AG04449 (cell line): ENCODE data around the gene PHF5A.

Experiments used
- CTCF ChIA-PET: fragments of 350-600 bp; formaldehyde crosslinking; extraction: SDS; loops from one replicate; lab custom pipeline; 2021; ENCODE audit warnings: antibody characterized with exemption; lab: Yijun Ruan, JAX
- POLR2A ChIA-PET: fragments of 400-600, 350-600 bp; formaldehyde crosslinking; extraction: SDS; loops from one replicate; lab custom pipeline; 2020; ENCODE audit warnings: antibody characterized with exemption, inconsistent platforms; lab: Yijun Ruan, JAX
- DNase-seq: peaks from one replicate; pipeline ENCODE4 v3.0.0-alpha.2; 2010; ENCODE audit warnings: low read depth, low spot score
- H3K4me3 ChIP-seq: 2 replicates; pipeline ENCODE4 v1.5.1; 2011; ENCODE audit warnings: low read depth, mild to moderate bottlenecking, control low read depth, low read length
- CTCF ChIP-seq: IDR thresholded peaks from one replicate; pipeline ENCODE4 v1.5.1; 2011; ENCODE audit warnings: mild to moderate bottlenecking, moderate library complexity, low read length, control low read depth, inconsistent platforms; ENCODE audit not compliant: insufficient read depth; ENCODE audit errors: missing control alignments

The PHF5A gene

DNA sequence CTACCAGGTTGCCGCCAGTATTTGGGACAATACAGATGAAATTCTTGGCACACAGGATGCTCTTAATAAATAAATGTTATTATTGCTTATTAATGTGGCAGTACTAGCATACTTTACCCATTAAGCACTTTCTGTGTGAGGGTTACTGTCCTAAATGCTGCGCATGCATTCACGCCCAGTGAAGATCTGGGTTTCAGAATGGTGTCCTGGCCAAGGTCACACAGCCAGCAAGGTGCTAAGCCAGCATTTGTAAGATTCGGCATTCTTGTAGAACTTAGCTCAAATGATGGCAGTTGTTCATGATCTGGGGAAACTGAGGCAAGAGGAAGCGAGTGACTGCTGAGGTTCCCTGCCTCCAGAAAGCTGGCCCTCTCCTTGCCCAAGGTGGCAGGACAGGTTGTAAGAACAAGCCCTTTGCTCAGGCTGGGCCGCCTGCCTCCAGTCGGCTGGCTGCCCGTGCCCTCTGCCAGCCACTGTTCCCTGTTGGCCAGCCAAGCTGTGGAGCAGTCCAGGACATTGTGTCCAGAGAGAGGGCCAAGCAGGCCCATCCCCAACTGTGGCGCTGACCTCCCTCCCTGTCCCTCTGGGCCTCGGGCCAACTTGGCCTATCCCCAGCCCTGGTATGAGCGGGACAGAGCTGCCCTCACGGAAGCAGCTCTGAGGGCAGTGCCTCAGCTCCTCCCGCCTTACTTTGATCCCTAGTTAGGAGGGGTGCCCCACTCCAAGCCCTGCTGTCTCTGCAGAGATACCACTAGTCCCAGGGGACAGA is 50.7 kb downstream of the PHF5A start:
- TF ChIP-seq CTCF: no peak
- no peak for DNase-seq
- CTCF ChIA-PET: interaction anchor here (1.5 to 1.9 kb wide), 2 partner anchors 17 to 100 kb away, joined by 3 to 6 read pairs; no protein-coding TSS in a partner anchor
- POLR2A ChIA-PET: interaction anchor here (0.6 kb wide), 1 partner anchor 24 kb away, joined by 3 read pairs; no protein-coding TSS in a partner anchor
- no peak overlapping the region for H3K4me3 ChIP-seq

- no peak overlapping the region for H3K4me3 ChIP-seq
- ChIA-PET CTCF (no interaction called here), POLR2A (no interaction called here)
- no peak for DNase-seq
- no peak for TF ChIP-seq CTCF
Measured at GRCh38 chr22:41415554-41415953, 52.9 kb downstream of the PHF5A start.

GRCh38 chr22:41411021-41411851 is 57.3 kb downstream of the PHF5A start:
- H3K4me3 ChIP-seq: no peak overlapping the region
- TF ChIP-seq CTCF: no peak
- ChIA-PET CTCF (interaction anchor here (0.6 to 1.5 kb wide), 3 partner anchors 91 to 186 kb away, joined by 3 to 4 read pairs (median 3); no protein-coding TSS in a partner anchor), POLR2A (no interaction called here)
- no peak for DNase-seq

GRCh38 chr22:41410311-41410751 is 58.2 kb downstream of the PHF5A start:
- H3K4me3 ChIP-seq: no peak overlapping the region
- POLR2A ChIA-PET: interaction anchor here (1.3 kb wide), 1 partner anchor 36 kb away, joined by 5 read pairs; the partner anchor contains the start of gene TOB2
- no peak for DNase-seq
- no peak for TF ChIP-seq CTCF
- CTCF ChIA-PET: interaction anchor here (0.8 kb wide), 1 partner anchor 9 kb away, joined by 3 read pairs; no protein-coding TSS in a partner anchor
